Measurements from ENCODE around the gene KDM4B. TPM values are rescaled to one million over a fixed set of nuclear protein-coding genes. Genes with fewer than 3 reads are reported as not detected.
A peak's percentile ranks its signal among the peaks of the same experiment; 100 is the strongest.

Gene KDM4B
- total RNA-seq, 2 donors from 2014 or later = 27.8 to 38.5 TPM

GRCh38 chr19:5068233-5069072 lies 99.5 kb downstream of the KDM4B start:
- TF ChIP-seq CTCF (conservative IDR thresholded peaks at IDR 0.05) = no peak
- Histone ChIP-seq H3K9ac (ENCODE audit: extremely low read depth, low read length, poor library complexity, severe bottlenecking) (no peak overlapping the region), H3K36me3 (ENCODE audit: control insufficient read depth, insufficient read depth, low read length) (peaks cover 7% of the 10 kb centered on the region), H3K9me3 (ENCODE audit: control insufficient read depth, low read length) (no peaks in the 10 kb centered on the region), H3K27me3 (ENCODE audit: control insufficient read depth, insufficient read depth, low read length, poor library complexity, severe bottlenecking) (no peaks in the 10 kb centered on the region), H3K27ac (ENCODE audit: low read depth, low read length) (peak overlapping the region; percentile 24), H3K4me1 (ENCODE audit: control insufficient read depth, insufficient read depth, low read length) (no peaks in the 10 kb centered on the region), H3K4me3 (ENCODE audit: low read length) (no peak overlapping the region)
- no peaks in the 10 kb centered on the region for H3K27me3 Mint-ChIP-seq (ENCODE audit: insufficient read depth)
- H3K9me3 Mint-ChIP-seq = no peaks in the 10 kb centered on the region
- WGBS, 2 experiments (ENCODE audit: insufficient coverage in 1 of 2, insufficient read length in 1 of 2) = 94 to 95% methylated on average over 34 to 39 of the region's 39 CpGs
- peaks cover 3% of the 10 kb centered on the region for H3K4me1 Mint-ChIP-seq
- no peak for DNase-seq
- H3K27ac Mint-ChIP-seq = no peak overlapping the region
- peaks cover 12% of the 10 kb centered on the region for H3K36me3 Mint-ChIP-seq (ENCODE audit: low read depth)
- no peak overlapping the region for H3K4me3 Mint-ChIP-seq

- no peaks in the 10 kb centered on the region for H3K9me3 Mint-ChIP-seq
- no peak overlapping the region for H3K4me3 Mint-ChIP-seq
- no peak for TF ChIP-seq CTCF (conservative IDR thresholded peaks at IDR 0.05)
- Histone ChIP-seq H3K36me3 (ENCODE audit: control insufficient read depth, insufficient read depth, low read length) (peaks cover 4% of the 10 kb centered on the region), H3K4me3 (ENCODE audit: low read length) (no peak overlapping the region), H3K27ac (ENCODE audit: low read depth, low read length) (no peak overlapping the region), H3K27me3 (ENCODE audit: control insufficient read depth, insufficient read depth, low read length, poor library complexity, severe bottlenecking) (no peaks in the 10 kb centered on the region), H3K9ac (ENCODE audit: extremely low read depth, low read length, poor library complexity, severe bottlenecking) (no peak overlapping the region), H3K4me1 (ENCODE audit: control insufficient read depth, insufficient read depth, low read length) (no peaks in the 10 kb centered on the region), H3K9me3 (ENCODE audit: control insufficient read depth, low read length) (no peaks in the 10 kb centered on the region)
- H3K36me3 Mint-ChIP-seq (ENCODE audit: low read depth) = peaks cover 7% of the 10 kb centered on the region
- 93 to 94% methylated on average over 13 to 17 of the region's 17 CpGs for WGBS, 2 experiments (ENCODE audit: insufficient coverage in 1 of 2, insufficient read length in 1 of 2)
- peaks cover 3% of the 10 kb centered on the region for H3K4me1 Mint-ChIP-seq
- no peaks in the 10 kb centered on the region for H3K27me3 Mint-ChIP-seq (ENCODE audit: insufficient read depth)
- DNase-seq = no peak
- H3K27ac Mint-ChIP-seq = peak overlapping the region; percentile 21
These were observed 101.4 kb downstream of the KDM4B start for GRCh38 chr19:5070331-5070730.

GRCh38 chr19:5070930-5071329 lies 102.0 kb downstream of the KDM4B start:
- Histone ChIP-seq H3K9me3 (ENCODE audit: control insufficient read depth, low read length) (no peaks in the 10 kb centered on the region), H3K27me3 (ENCODE audit: control insufficient read depth, insufficient read depth, low read length, poor library complexity, severe bottlenecking) (no peaks in the 10 kb centered on the region), H3K9ac (ENCODE audit: extremely low read depth, low read length, poor library complexity, severe bottlenecking) (no peak overlapping the region), H3K27ac (ENCODE audit: low read depth, low read length) (no peak overlapping the region), H3K4me3 (ENCODE audit: low read length) (no peak overlapping the region), H3K36me3 (ENCODE audit: control insufficient read depth, insufficient read depth, low read length) (peaks cover 4% of the 10 kb centered on the region), H3K4me1 (ENCODE audit: control insufficient read depth, insufficient read depth, low read length) (no peaks in the 10 kb centered on the region)
- H3K9me3 Mint-ChIP-seq = no peaks in the 10 kb centered on the region
- peaks cover 7% of the 10 kb centered on the region for H3K36me3 Mint-ChIP-seq (ENCODE audit: low read depth)
- H3K27ac Mint-ChIP-seq = no peak overlapping the region
- H3K27me3 Mint-ChIP-seq (ENCODE audit: insufficient read depth) = no peaks in the 10 kb centered on the region
- H3K4me3 Mint-ChIP-seq = no peak overlapping the region
- WGBS, 2 experiments (ENCODE audit: insufficient coverage in 1 of 2, insufficient read length in 1 of 2) = 96% methylated on average over 9 to 19 of the region's 19 CpGs
- DNase-seq = no peak
- no peak for TF ChIP-seq CTCF (conservative IDR thresholded peaks at IDR 0.05)
- peaks cover 3% of the 10 kb centered on the region for H3K4me1 Mint-ChIP-seq
